CD14-positive monocyte (primary cell): ENCODE data around the gene BRAT1. TPM values are rescaled to one million over a fixed set of nuclear protein-coding genes. Genes with fewer than 3 reads are reported as not detected.
"Not testable (repeated sequence)": the region's sequence is repeated elsewhere in the genome, so short reads cannot be mapped to it uniquely, and the experiment has no call there.

ENCODE experiments used
- DNase-seq, 3 donors: peaks; one replicate each; pipeline ENCODE4 v3.0.0-alpha.2; 2011 to 2022
- H2AFZ ChIP-seq: 2 replicates; pipeline ENCODE4 v1.6.0; 2012; ENCODE audit warnings: mild to moderate bottlenecking, low read depth, low read length, inconsistent platforms; ENCODE audit not compliant: insufficient read depth, poor library complexity, severe bottlenecking
- H3K27ac ChIP-seq, 2 donors: 1 replicate in 1 of 2; 2 replicates in 1 of 2; pipeline ENCODE4 v1.5.1; 2012 to 2013; ENCODE audit warnings: low read length in 2 of 2, control low read depth in 1 of 2, inconsistent platforms in 1 of 2, low read depth in 1 of 2, mild to moderate bottlenecking in 1 of 2
- H3K27me3 ChIP-seq, 2 donors: one replicate each; pipeline versions ENCODE4 v1.6.0 to v1.6.1; 2011 to 2013; ENCODE audit warnings: low read length in 2 of 2; ENCODE audit not compliant: control insufficient read depth in 2 of 2, insufficient read depth in 2 of 2
- H3K36me3 ChIP-seq, 2 donors: replicated peaks in 1 of 2; 1 replicate in 1 of 2; 2 replicates in 1 of 2; pipeline versions ENCODE4 v1.5.1 to v1.6.1; 2012 to 2013; ENCODE audit warnings: low read length in 2 of 2, control low read depth in 1 of 2, inconsistent platforms in 1 of 2, mild to moderate bottlenecking in 1 of 2; ENCODE audit not compliant: insufficient read depth in 2 of 2, control insufficient read depth in 1 of 2
- H3K4me1 ChIP-seq, 2 donors: 1 replicate in 1 of 2; 2 replicates in 1 of 2; pipeline versions ENCODE4 v1.5.1 to v1.6.1; 2012 to 2013; ENCODE audit warnings: low read length in 2 of 2, control low read depth in 1 of 2, inconsistent platforms in 1 of 2, mild to moderate bottlenecking in 1 of 2, moderate library complexity in 1 of 2; ENCODE audit not compliant: insufficient read depth in 2 of 2, control insufficient read depth in 1 of 2
- H3K4me2 ChIP-seq: replicated peaks from 2 replicates; pipeline ENCODE3; 2012; ENCODE audit warnings: low read length, moderate library complexity, mild to moderate bottlenecking; ENCODE audit not compliant: poor library complexity, severe bottlenecking; ENCODE audit errors: extremely low read depth
- H3K4me3 ChIP-seq, 3 experiments: fragments of 200-600 bp in 1 of 3; sonication (generic) in 1 of 3; replicated peaks in 1 of 3; 1 replicate in 2 of 3; 2 replicates in 1 of 3; pipeline ENCODE4 v1.5.1; 2011 to 2013; ENCODE audit warnings: low read length in 3 of 3, mild to moderate bottlenecking in 3 of 3, control low read depth in 2 of 3, low read depth in 2 of 3, inconsistent platforms in 1 of 3, moderate library complexity in 1 of 3
- H3K79me2 ChIP-seq: 2 replicates; pipeline ENCODE4 v1.6.0; 2012; ENCODE audit warnings: mild to moderate bottlenecking, control low read depth, inconsistent platforms, low read length, moderate library complexity; ENCODE audit not compliant: insufficient read depth
- H3K9ac ChIP-seq: 2 replicates; pipeline ENCODE4 v1.6.0; 2017; ENCODE audit warnings: low read length, mild to moderate bottlenecking; ENCODE audit not compliant: insufficient read depth, poor library complexity, severe bottlenecking
- H3K9me3 ChIP-seq, 2 donors: replicated peaks in 1 of 2; 1 replicate in 1 of 2; 2 replicates in 1 of 2; pipeline versions ENCODE4 v1.5.1 to v1.6.1; 2012 to 2013; ENCODE audit warnings: low read length in 2 of 2, control low read depth in 1 of 2; ENCODE audit not compliant: control insufficient read depth in 1 of 2, insufficient read depth in 1 of 2
- H4K20me1 ChIP-seq: 2 replicates; pipeline ENCODE4 v1.6.0; 2012; ENCODE audit warnings: mild to moderate bottlenecking, low read length, control low read depth, moderate library complexity; ENCODE audit not compliant: insufficient read depth
- H3K27ac Mint-ChIP-seq, 7 donors: one replicate each; pipeline ENCODE4 v1.8.0; 2020; ENCODE audit warnings: mild to moderate bottlenecking in 7 of 7, mixed read lengths in 7 of 7, moderate library complexity in 6 of 7, inconsistent platforms in 2 of 7
- H3K27me3 Mint-ChIP-seq, 3 donors: one replicate each; pipeline ENCODE4 v1.8.0; 2021 to 2022; ENCODE audit warnings: low read depth in 3 of 3, mild to moderate bottlenecking in 3 of 3, mixed read lengths in 3 of 3, moderate library complexity in 3 of 3, inconsistent platforms in 1 of 3
- H3K36me3 Mint-ChIP-seq, 2 donors: one replicate each; pipeline ENCODE4 v1.8.0; 2020; ENCODE audit warnings: mixed read lengths in 2 of 2, inconsistent platforms in 1 of 2, mild to moderate bottlenecking in 1 of 2
- H3K4me1 Mint-ChIP-seq: one replicate; pipeline ENCODE4 v1.8.0; 2020; ENCODE audit warnings: mild to moderate bottlenecking, mixed read lengths
- H3K4me3 Mint-ChIP-seq, 2 donors: one replicate each; pipeline ENCODE4 v1.8.0; 2020; ENCODE audit warnings: mild to moderate bottlenecking in 2 of 2, mixed read lengths in 2 of 2, moderate library complexity in 1 of 2
- H3K9me3 Mint-ChIP-seq, 7 donors: one replicate each; pipeline ENCODE4 v1.8.0; 2020 to 2022; ENCODE audit warnings: mixed read lengths in 7 of 7, mild to moderate bottlenecking in 6 of 7, moderate library complexity in 6 of 7, inconsistent platforms in 2 of 7
- CTCF ChIP-seq: fragments of 200-600 bp; IDR thresholded peaks from one replicate; pipeline ENCODE4 v1.8.0; 2022; ENCODE audit warnings: antibody characterized with exemption, mild to moderate bottlenecking
- WGBS: methylation state at CpG from one replicate; pipeline ENCODE4 v1.1.5; 2013; ENCODE audit warnings: missing lambda C conversion rate; ENCODE audit not compliant: insufficient coverage; 5-methylcytosine and 5-hydroxymethylcytosine counted together
- intact Hi-C, 2 donors: fragments of 100-400 bp; cut with micrococcal nuclease; formaldehyde crosslinking; loops; one replicate each; pipeline versions ENCODE4 v1.15.0 to v1.15.1; 2023
- polyA plus RNA-seq, 3 donors: library from polyadenylated mRNA; depleted of rRNA in 1 of 3; unstranded in 2 of 3; stranded (reverse) in 1 of 3; fragments of 300-500 nt in 2 of 3; fragments of >200 nt in 1 of 3; fragmentation: Illumina TruSeq in 2 of 3; gene quantifications; 1 replicate in 2 of 3; 2 replicates in 1 of 3; pipeline ENCODE4 v1.2.3, GENCODE V29; 2012 to 2021

Gene BRAT1
- polyA plus RNA-seq, 3 donors, result 31.6 to 34.2 (median 32.5) TPM

DNA sequence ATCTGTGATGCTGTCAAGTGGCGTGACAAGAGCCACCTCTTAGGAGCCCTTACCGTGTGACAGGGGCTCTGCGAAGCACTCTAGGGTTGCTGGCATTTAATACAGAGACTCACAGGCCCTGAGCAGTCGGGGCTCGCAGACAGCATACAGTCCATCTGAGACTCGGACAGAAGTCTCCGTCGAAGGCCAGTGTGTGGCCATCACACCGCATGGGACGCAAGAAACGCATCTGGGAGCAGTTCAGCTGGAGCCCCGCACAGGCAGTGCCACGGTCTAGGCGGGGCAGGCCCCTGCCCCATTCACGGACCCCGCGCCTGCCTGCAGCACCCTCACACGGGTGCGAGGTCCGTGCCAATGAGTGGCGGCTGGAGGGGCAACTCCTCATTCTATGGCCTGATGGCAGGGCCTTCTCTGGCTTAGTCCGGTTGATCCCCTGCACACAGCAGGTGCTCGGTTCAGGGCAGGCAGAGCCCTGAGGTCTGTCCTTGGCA is 37.1 kb upstream of the BRAT1 start:
- H3K4me1 Mint-ChIP-seq, result no peaks in the 10 kb centered on the region
- no peaks in the 10 kb centered on the region for H3K27me3 Mint-ChIP-seq
- no peak for TF ChIP-seq CTCF
- no peak overlapping the region for H2AFZ ChIP-seq
- no peak overlapping the region for H3K4me2 ChIP-seq
- no peaks in the 10 kb centered on the region for H3K79me2 ChIP-seq
- no peaks in the 10 kb centered on the region for H3K9me3 ChIP-seq
- no peak overlapping the region for H3K4me3 ChIP-seq
- H3K9me3 Mint-ChIP-seq, result peaks cover 0 to 3% (median 0%) of the 10 kb centered on the region in 7 donors
- H3K4me3 Mint-ChIP-seq, result no peak overlapping the region
- H3K27ac Mint-ChIP-seq, result peak overlapping the region in 1 of 7 donors; percentile 60
- peaks cover 56 to 91% of the 10 kb centered on the region in 2 donors for H3K36me3 Mint-ChIP-seq
- H4K20me1 ChIP-seq, result no peaks in the 10 kb centered on the region
- no peak overlapping the region for H3K9ac ChIP-seq
- no peaks in the 10 kb centered on the region for H3K4me1 ChIP-seq
- H3K36me3 ChIP-seq, result peaks cover 54 to 91% of the 10 kb centered on the region in 2 donors
- intact Hi-C loops, result no loop called here
- no peaks in the 10 kb centered on the region for H3K27me3 ChIP-seq
- no peak overlapping the region for H3K27ac ChIP-seq
- DNase-seq, result no peak
- 98% methylated on average over 21 of the region's 23 CpGs for WGBS

- H3K79me2 ChIP-seq, H3K27ac Mint-ChIP-seq, H4K20me1 ChIP-seq, DNase-seq, H2AFZ ChIP-seq, H3K27me3 ChIP-seq, H3K4me1 ChIP-seq, H3K9ac ChIP-seq, H3K27ac ChIP-seq, H3K4me3 ChIP-seq, H3K9me3 Mint-ChIP-seq, intact Hi-C loops, H3K27me3 Mint-ChIP-seq, H3K4me2 ChIP-seq, H3K9me3 ChIP-seq, H3K4me1 Mint-ChIP-seq, H3K4me3 Mint-ChIP-seq: not testable (repeated sequence)
- WGBS, result 95% methylated on average over 13 of the region's 15 CpGs
- H3K36me3 ChIP-seq, result peaks cover 54 to 86% of the 10 kb centered on the region in 2 donors
- H3K36me3 Mint-ChIP-seq, result peaks cover 50 to 88% of the 10 kb centered on the region in 2 donors
Measured at GRCh38 chr7:2589941-2590340, 34.6 kb upstream of the BRAT1 start.
